MV-4-11 (cell line): ENCODE measurements around the gene SGK1.
"Not testable (repeated sequence)": the region's sequence is repeated elsewhere in the genome, so short reads cannot be mapped to it uniquely, and the experiment has no call there.

ENCODE experiments used
- DNase-seq: peaks from one replicate; lab custom pipeline; 2025; lab: John Stamatoyannopoulos, UW

Gene SGK1

GRCh38 chr6:134190883-134191282 is 127.0 kb downstream of the SGK1 start:
- DNase-seq: no peak

DNA sequence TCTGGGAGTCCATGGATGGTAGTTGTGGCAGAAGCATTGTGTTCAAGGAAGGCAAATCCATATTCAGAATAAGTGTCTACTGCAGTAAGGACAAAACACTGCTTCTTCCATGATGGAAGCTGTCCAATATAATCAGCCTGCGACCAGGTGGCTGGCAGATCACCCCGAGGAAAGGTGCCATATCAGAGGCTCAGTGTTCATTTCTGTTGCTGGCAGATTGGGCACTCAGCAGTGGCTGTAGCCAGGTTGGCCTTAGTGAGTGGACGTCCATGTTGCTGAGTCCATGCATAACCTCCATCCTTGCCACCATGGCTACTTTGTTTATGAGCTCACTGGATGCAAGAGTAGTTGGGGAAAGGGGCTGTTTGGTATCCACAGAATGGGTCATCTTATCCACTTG is 130.2 kb downstream of the SGK1 start:
- DNase-seq: no peak

- DNase-seq: no peak
Measured at GRCh38 chr6:134187154-134187553, 130.8 kb downstream of the SGK1 start.

- no peak for DNase-seq
Measured at GRCh38 chr6:134186355-134186754, 131.6 kb downstream of the SGK1 start.

GRCh38 chr6:134185277-134185676 is 132.6 kb downstream of the SGK1 start:
- DNase-seq: no peak

- no peak for DNase-seq
Measured at GRCh38 chr6:134183844-134184243, 134.1 kb downstream of the SGK1 start.

- no peak for DNase-seq
Measured at GRCh38 chr6:134182528-134182927, 135.4 kb downstream of the SGK1 start.

DNA sequence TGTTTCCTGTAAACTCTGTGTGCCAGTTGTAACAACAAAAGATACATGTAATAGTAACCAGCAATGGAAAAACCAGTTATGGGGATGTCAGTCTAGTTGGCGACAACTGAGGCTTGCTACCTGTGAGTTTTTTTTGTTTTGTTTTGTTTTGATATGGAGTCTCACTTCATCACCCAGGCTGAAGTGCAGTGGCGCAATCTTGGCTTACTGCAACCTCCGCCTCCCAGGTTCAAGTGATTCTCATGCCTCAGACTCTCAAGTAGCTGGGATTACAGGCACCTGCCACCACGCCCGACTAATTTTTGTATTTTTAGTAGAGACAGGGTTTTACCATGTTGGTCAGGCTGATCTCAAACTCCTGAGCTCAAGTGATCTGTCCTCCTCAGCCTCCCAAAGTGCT is 136.2 kb downstream of the SGK1 start:
- DNase-seq: not testable (repeated sequence)

DNA sequence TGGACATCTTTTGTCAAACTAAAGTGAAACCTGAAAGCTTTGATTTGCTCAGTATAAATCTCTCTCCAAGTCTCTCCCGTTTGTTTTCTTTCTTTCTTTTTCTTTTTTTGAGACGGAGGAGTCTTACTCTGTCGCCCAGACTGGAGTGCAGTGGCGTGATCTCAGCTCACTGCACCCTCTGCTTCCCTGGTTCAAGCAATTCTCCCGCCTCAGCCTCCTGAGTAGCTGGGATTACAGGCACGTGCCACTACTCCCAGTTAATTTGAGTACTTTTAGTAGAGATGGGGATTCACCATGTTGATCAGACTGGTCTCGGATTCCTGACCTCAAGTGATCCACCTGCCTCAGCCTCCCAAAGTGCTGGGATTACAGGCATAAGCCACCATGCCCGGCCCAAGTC is 136.7 kb downstream of the SGK1 start:
- not testable (repeated sequence) for DNase-seq

GRCh38 chr6:134180540-134180939 is 137.4 kb downstream of the SGK1 start:
- DNase-seq: not testable (repeated sequence)

DNA sequence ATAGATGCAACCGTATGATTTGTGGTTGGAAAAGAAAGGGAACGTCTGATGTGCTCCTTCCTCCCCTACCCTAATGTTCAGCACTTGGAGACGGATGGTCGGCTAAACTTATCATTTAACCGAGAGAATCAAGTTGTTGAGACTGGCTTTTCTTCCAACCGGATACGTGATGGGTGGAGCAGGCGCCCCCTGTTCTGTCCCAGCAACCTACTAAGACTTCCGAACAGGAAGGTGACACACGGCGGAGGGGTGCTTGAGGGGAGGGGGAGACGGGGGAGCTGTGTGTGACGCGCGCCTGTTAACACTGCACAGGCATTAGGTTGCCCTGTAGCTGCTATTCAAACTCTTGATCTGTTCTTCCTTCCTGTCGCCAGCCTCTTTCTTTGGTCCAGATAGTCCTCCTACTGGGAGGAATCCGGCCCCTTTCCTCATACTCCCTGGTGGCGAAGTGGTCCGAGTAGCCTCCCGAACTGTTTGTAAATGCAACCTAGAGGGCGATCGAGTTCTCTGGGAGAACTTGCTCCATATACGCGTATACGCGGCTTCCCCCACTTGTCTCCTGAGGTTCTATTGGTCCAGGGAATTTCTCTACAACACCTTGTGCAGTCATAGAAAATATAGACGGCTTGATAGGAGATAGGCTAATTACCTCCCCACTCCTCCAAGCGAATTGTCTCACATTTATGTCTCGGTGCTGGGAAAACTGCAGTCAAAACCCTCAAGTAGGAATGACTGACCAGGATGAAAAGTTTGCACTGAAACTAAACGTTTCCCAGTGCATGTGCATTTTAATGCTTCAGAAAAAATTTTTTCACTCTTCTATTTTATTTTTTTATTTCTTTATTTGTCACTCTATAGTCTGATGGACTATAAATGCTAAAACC is 139.5 kb downstream of the SGK1 start:
- DNase-seq: peak; percentile 53

DNA sequence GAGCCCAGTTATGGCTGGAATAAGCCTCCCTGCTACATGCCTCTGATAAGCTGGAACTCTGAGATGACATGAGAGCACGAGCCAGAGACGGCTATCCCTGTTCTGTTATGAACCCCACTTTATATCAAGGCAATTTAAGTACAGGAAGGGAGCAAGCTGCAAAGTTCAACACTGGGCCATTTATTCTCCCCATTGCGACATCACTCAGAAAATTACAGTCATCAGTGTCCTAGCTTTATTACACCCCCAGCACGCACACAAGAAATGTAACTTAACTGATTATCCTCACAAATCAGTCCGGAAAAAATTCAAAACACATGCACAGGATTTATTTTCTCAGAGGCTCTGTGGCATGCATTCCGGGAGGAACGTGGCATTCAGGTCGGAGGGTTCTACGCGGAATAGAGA is 140.2 kb downstream of the SGK1 start:
- peak; percentile 55 for DNase-seq

DNA sequence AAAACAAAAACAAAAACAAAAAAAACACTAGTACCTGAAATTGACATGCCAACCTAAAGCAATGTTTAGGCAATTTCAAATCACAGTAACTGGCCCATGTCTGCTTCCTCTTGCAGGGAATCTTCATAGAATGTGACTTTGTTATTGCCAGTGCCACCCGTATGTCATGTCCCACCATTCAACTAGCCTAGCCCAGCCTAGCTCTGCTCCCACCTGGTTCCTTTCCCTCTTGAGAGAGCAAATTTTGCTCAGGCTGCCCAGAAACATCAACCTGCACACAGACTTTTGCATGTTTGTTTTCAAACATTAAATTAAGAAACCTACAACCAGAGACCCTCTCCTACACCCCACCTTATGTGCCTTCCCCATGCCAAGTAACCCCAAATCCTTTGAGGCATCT is 140.7 kb downstream of the SGK1 start:
- no peak for DNase-seq

DNA sequence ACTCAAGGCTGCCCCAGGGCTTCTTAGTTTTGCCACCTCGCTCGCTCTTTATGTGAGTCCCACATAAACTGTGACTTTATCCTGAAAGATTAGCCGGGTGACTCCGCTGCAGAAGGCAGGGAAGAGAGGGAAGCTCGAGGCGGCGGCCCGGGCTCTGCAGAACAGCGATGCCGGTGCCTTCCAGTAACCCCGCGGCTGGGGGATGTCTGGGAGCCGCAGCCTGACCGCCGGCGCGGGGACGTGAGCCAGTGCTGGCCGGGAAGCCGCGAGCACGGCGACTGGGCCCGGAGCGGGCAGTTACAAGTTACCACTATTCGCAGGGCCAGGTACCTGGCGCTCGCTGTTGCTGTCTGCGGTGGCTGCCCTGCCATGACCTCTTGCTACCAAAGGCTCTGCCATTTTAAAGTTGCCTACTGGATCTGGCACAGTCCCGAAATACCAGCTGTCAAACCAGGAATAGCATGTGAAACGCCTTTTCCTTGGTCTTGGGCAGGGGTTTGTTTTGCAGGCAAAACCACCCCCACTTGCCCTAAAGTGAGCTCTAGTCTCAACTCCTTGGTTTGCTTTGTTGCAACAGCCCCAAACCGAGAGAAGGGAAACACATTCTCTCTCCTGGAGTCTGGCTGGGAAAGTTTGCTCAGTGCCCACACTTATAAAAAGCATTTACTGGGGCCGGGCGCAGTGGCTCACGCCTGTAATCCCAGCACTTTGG is 141.5 kb downstream of the SGK1 start:
- no peak for DNase-seq

DNA sequence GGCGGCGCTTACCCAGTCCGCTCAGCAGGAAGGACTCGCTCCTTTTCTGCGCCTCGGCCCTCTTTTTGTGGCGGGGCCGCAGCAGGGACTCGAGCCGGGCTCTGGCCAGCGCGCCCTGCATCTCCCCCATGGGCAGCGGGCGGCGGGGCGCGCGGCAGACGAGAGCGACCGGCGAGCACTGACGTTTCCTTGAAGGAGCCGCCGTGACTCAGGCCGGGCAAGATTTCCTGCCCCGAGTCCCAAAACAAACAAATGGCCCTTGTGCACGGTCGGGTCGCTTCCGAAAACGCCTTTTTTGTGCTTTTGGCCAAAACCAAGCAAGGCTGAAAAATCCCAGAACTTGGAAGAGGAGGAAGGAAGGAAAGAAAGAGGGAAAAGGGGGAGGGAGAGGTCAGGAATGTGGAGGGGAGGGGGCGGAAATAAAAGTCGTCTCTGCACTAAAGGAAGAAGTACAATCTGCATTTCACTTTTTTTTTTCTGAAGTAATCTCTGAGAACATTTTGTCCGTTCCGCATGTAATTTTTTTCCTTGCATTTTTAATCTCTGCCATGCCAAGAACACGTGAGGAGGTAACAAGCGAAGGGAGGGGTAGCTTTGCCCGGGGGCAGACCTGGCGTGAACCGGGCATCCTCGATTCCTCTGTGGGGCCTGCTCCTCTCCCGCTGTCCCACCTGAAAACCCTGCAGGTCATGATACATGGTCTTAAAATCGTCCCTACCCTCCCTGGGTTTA is 142.2 kb downstream of the SGK1 start:
- DNase-seq: peak; percentile 9

DNA sequence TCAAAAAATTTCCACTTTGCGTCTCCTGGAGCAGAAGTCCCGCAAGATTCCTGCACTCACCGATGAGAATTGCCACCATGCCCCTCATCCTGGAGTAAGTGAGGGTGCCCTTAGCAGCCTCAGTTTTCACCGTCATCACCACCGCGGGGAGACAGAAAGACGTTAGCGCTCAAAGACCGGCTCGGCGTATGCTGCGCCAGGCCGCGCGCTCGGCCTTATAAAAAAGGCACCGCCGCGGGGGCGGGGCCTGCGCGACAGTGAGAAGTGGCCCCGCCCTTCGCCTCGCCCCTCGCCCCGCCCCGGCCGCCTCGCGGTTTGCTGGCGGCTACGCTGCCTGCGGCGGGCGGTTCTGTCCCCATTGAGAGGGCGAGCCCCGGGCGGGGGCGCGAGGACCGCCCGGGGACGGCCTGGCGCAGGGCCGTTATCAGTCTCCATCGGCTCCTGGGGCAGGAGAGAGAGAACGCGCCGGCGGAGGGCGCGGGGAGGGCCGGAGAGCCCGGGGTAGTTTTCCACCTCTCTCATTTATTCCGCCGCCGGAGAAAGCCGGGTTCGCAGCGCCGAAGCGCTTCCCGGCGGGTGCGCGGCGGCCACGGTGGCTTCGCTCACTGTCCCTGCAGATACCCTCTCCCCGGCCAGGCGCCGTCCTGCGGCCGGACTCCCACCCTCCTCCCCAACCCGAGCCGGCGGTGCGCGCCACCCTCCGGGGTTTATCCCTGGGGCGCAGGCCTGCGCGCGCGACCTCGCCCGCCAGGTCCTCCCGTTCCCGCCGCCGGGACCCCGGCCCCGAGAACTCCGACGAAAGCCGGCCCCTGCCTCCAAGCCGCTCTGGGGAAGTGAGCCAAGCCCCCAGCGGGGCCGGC is 143.0 kb downstream of the SGK1 start:
- peak; percentile 75 for DNase-seq

DNA sequence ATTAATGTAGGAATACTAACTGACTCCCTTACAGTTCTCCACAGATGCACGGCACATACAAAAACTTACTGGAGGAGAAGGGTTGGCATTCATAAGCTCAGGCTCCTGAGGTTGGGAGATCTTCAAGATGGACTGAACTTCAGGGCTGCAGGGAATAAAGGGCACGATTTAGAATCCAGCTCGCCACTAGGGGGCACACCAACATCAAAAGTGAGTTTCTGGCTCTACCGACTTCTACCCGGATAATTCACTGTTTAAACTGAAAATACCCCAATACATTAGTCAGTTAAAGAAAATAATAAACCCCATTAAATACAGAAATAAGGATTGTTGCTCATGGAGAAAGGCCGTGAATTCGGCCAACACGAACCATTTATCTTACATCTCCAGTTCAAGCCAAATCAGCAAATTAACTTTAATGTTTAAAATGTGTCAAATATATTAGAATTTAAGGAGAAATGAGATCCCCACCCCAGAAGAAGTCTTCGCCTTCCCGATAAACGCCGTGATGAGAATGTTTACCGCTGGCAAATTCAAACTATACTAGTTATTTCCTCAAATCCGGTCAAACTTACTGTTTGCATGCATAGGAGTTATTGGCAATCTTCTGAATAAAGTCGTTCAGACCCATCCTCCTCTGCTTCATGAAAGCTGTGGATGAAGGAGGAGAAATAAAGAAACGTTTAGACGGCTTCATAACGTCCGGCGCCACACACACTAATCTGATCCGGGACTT is 143.8 kb downstream of the SGK1 start:
- DNase-seq: peak; percentile 59

- DNase-seq: no peak
Measured at GRCh38 chr6:134173366-134173725, 144.6 kb downstream of the SGK1 start.

- DNase-seq: no peak
Measured at GRCh38 chr6:134172706-134173365, 145.1 kb downstream of the SGK1 start.

DNA sequence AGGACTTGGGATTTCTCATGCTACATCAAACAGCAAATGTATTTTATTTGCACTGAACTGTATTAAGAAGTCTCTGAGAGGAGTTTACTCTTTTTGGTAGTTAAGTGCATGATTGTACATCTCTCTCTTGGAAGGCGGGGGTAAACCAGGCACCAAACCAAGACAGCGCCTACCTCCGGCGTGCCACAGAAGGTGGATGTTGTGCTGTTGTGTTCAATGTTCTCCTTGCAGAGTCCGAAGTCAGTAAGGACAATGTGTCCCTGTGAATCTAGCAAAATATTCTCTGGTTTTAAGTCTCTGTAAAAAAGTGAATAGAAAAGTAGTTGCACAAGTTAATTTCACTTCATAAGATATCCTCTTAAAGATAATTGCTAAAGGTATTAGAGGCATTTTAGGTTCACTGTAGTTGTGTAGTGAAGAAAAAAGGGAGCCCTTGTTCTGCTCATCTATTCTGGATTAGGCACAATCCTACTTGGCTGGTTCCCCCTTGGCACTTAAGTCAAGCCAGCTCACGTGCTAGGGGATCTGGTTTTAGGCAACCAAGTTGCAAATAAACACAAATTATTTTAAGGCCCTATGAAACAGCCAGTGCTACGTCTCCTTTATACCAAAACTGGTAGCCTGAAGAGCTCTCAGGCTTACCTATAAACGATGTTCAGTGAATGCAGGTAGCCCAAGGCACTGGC is 145.7 kb downstream of the SGK1 start:
- DNase-seq: no peak
